ENCODE data around the gene SUSD6. TPM values are rescaled to one million over a fixed set of nuclear protein-coding genes. Genes with fewer than 3 reads are reported as not detected.
"Not testable (repeated sequence)": the region's sequence is repeated elsewhere in the genome, so short reads cannot be mapped to it uniquely, and the experiment has no call there.

Gene SUSD6
- total RNA-seq, 4 donors from 2014 or later = 35.5 to 56.7 (median 51.0) TPM

DNA sequence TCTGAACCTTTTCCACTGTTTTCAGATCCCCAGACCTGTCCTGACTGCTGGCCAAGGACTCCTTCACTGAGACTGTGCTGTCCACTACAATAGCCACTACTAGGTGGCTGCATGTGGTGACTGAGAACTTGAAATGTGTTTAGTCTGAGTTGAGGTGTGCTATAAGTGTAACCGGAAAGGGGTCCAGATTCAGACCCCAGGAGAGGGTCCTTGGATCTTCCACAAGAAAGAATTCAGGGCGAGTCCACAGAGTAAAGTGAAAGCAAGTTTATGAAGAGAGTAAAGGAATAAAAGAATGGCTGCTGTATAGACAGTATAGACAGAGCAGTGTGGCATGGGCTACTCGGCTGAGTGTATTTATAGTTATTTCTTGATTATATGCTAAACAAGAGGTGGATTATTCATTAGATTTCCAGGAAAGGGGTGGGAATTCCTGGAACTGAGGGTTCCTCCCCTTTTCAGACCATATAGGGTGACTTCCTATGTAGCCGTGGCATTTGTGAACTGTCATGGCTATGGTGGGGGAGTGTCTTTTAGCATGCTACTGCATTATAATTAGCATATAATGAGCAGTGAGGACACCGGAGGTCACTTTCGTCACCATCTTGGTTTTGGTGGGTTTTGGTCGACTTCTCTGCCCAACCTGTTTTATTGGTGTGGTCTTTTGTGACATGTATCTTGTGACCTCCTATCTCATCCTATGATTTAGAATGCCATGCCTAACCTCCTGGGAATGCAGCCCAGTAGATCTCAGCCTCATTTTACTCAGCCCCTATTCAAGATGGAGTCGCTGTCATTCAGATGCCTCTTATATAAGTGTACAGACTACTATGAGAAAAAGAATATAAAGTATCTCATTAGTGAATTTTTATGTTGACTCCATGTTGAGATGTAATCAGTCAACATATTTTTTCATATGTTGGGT is 85.5 kb downstream of the SUSD6 start:
- WGBS, 2 donors = 67 to 74% methylated on average over 8 of the region's 8 CpGs
- TF ChIP-seq POLR2A (IDR thresholded peaks at IDR 0.05) = no peak
- TF ChIP-seq, protein P1, sequence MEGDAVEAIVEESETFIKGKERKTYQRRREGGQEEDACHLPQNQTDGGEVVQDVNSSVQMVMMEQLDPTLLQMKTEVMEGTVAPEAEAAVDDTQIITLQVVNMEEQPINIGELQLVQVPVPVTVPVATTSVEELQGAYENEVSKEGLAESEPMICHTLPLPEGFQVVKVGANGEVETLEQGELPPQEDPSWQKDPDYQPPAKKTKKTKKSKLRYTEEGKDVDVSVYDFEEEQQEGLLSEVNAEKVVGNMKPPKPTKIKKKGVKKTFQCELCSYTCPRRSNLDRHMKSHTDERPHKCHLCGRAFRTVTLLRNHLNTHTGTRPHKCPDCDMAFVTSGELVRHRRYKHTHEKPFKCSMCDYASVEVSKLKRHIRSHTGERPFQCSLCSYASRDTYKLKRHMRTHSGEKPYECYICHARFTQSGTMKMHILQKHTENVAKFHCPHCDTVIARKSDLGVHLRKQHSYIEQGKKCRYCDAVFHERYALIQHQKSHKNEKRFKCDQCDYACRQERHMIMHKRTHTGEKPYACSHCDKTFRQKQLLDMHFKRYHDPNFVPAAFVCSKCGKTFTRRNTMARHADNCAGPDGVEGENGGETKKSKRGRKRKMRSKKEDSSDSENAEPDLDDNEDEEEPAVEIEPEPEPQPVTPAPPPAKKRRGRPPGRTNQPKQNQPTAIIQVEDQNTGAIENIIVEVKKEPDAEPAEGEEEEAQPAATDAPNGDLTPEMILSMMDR (IDR thresholded peaks at IDR 0.05) = no peak
- no peak overlapping the region for H3K4me3 ChIP-seq (ENCODE audit: low read depth, poor library complexity, severe bottlenecking)
- peak in 1 of 2 donors; percentile 9 for DNase-seq (ENCODE audit: low spot score in 2 of 2)
- intact Hi-C loops (cut with DNase I; ENCODE audit: low total_unique reads) = no loop called here

DNA sequence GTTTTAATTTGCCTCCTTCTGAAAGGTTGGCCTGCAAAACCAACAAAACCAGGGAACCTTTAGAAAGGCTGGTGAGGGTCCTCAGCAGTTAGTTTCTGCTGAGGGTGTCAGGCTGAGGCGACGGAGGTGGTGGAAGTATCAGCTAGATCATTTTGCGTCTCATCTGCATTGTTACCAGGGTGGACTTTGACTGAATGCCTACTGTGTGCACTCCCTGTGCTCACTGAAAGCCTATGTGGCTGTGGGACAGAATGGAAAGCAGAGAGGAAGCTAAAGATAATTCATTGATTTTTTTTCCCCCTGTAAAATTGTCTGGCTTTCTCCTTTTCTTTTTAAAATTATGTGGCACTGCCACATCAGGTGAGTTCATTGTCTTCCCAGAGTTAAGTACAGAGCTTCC is 87.2 kb downstream of the SUSD6 start:
- TF ChIP-seq POLR2A (IDR thresholded peaks at IDR 0.05) = no peak
- TF ChIP-seq, protein P1 (IDR thresholded peaks at IDR 0.05) = no peak
- 92% methylated on average over 3 of the region's 3 CpGs for WGBS, 2 donors
- no peak overlapping the region for H3K4me3 ChIP-seq (ENCODE audit: low read depth, poor library complexity, severe bottlenecking)
- no peak for DNase-seq (ENCODE audit: low spot score in 2 of 2)
- intact Hi-C loops (cut with DNase I; ENCODE audit: low total_unique reads) = no loop called here

DNA sequence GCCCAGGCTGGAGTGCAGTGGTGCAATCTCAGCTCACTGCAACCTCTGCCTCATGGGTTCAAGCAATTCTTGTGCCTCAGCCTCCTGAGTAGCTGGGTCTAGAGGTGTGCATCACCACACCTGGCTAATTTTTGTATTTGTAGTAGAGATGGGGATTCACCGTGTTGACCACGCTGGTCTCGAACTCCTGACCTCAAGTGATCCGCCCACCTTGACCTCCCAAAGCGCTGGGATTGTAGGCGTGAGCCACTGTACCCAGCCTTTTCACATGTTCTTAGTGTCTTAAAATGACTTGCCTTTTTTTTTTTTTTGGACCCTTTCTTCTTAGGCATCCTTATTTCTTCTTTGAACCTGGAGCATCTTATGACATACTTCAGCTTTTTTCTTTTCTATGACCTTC is 87.8 kb downstream of the SUSD6 start:
- WGBS, 2 donors = 91% methylated on average over 6 of the region's 6 CpGs
- intact Hi-C loops (cut with DNase I; ENCODE audit: low total_unique reads); DNase-seq (ENCODE audit: low spot score in 2 of 2); H3K4me3 ChIP-seq (ENCODE audit: low read depth, poor library complexity, severe bottlenecking): not testable (repeated sequence)

DNA sequence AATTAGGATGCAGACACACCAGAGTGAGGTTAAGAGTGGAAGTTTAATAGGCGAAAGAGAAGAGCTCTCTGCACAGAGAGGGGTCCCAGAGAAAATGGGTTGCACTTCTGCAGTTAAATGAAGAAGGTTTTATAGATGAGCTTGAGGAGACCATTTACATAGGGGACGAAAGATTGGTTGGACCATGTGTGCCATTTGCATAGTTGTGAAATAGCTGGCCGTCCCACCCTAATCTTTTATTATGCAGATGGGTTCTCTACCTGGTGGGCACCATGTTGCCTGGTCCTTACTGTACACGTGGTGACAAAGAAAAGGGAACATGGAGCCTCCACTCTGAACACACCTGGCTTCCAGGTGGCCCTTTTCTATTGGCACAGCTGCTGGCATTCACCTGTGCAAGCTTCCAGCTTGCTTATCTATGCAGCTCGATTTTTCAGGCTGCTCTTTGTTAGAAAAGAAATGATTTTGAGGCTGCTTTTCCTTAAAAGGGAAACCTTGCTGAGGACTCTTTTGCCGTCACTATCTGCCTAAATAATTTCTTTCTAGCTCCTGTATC is 88.4 kb downstream of the SUSD6 start:
- DNase-seq (ENCODE audit: low spot score in 2 of 2) = no peak
- intact Hi-C loops (cut with DNase I; ENCODE audit: low total_unique reads) = no loop called here
- TF ChIP-seq POLR2A (IDR thresholded peaks at IDR 0.05) = no peak
- TF ChIP-seq, protein P1 (IDR thresholded peaks at IDR 0.05) = no peak
- no peak overlapping the region for H3K4me3 ChIP-seq (ENCODE audit: low read depth, poor library complexity, severe bottlenecking)
- WGBS, 2 donors = 76 to 77% methylated on average over 6 of the region's 6 CpGs

DNA sequence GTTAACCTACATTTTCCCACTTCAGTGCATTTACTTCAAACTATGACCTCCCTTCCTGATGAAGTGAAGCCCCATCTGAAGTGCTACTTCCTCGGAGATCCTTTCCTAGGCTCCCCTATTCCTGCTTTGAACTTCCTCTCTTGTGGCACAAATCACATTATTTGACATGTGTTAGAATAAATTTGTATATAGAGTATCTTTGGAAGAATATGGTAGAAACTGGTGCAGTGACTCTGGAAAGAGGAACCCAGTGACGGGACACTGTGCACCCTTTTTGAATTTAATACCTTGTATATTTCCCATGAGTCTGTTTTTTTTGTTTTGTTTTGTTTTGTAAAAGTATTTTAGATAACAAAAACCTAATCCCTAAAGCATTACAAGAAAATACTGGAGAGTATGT is 89.2 kb downstream of the SUSD6 start:
- TF ChIP-seq, protein P1 (IDR thresholded peaks at IDR 0.05) = no peak
- no peak for TF ChIP-seq POLR2A (IDR thresholded peaks at IDR 0.05)
- DNase-seq (ENCODE audit: low spot score in 2 of 2) = no peak
- 81 to 88% methylated on average over 2 of the region's 2 CpGs for WGBS, 2 donors
- intact Hi-C loops (cut with DNase I; ENCODE audit: low total_unique reads) = no loop called here
- no peak overlapping the region for H3K4me3 ChIP-seq (ENCODE audit: low read depth, poor library complexity, severe bottlenecking)

DNA sequence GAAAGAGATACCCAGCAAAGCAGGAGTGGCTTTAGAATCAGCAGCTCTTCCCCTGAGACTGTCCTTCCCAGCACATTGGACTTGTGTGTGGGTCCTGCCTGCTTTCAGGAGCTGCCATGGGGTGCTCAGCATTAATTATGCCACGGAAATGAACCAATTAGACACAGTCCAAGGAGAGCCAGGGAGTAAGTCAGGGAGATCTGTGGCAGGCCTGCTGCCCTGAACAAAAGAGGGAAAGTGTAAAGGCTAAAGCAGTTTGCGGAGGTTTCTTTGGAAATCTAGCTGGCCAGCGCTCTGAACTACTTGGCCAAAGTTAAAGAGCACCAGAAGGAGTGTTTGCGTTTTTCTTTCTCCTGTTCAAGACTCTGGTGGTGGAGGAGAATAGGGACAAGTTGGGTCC is 89.9 kb downstream of the SUSD6 start:
- H3K4me3 ChIP-seq (ENCODE audit: low read depth, poor library complexity, severe bottlenecking) = no peak overlapping the region
- TF ChIP-seq POLR2A (IDR thresholded peaks at IDR 0.05) = no peak
- TF ChIP-seq, protein P1 (IDR thresholded peaks at IDR 0.05) = no peak
- intact Hi-C loops (cut with DNase I; ENCODE audit: low total_unique reads) = no loop called here
- 82 to 86% methylated on average over 4 of the region's 4 CpGs for WGBS, 2 donors
- no peak for DNase-seq (ENCODE audit: low spot score in 2 of 2)

All from lower leg skin (tissue), 4 donors.